Endothelial cell (in vitro differentiated cells): ENCODE data around the gene FAM117A. TPM values are rescaled to one million over a fixed set of nuclear protein-coding genes. Genes with fewer than 3 reads are reported as not detected.

Experiments used
- DNase-seq: peaks from one replicate; pipeline ENCODE4 v3.0.0; 2021; ENCODE audit warnings: low spot score
- H3K27ac Mint-ChIP-seq: one replicate; pipeline ENCODE4 v1.8.0; 2021; ENCODE audit warnings: mixed read lengths, inconsistent platforms; ENCODE audit not compliant: unreplicated experiment
- H3K27me3 Mint-ChIP-seq: one replicate; pipeline ENCODE4 v1.8.0; 2021; ENCODE audit warnings: mild to moderate bottlenecking, moderate library complexity, mixed read lengths, inconsistent platforms; ENCODE audit not compliant: unreplicated experiment
- H3K36me3 Mint-ChIP-seq: one replicate; pipeline ENCODE4 v1.8.0; 2021; ENCODE audit warnings: mild to moderate bottlenecking, low read depth, mixed read lengths, inconsistent platforms; ENCODE audit not compliant: unreplicated experiment
- H3K4me1 Mint-ChIP-seq: one replicate; pipeline ENCODE4 v1.8.0; 2021; ENCODE audit warnings: mild to moderate bottlenecking, mixed read lengths, inconsistent platforms; ENCODE audit not compliant: unreplicated experiment
- H3K4me3 Mint-ChIP-seq: one replicate; pipeline ENCODE4 v1.8.0; 2021; ENCODE audit warnings: mild to moderate bottlenecking, mixed read lengths, inconsistent platforms; ENCODE audit not compliant: unreplicated experiment
- H3K9me3 Mint-ChIP-seq: one replicate; pipeline ENCODE4 v1.8.0; 2021; ENCODE audit warnings: mixed read lengths, inconsistent platforms; ENCODE audit not compliant: unreplicated experiment
- total RNA-seq: library from RNA; stranded (reverse); fragmentation: NEBNext Ultra II Directional; extraction: Animal tissue kit (Norgen Biotek cat#: 25700); gene quantifications from one replicate; pipeline ENCODE4 v1.2.1, GENCODE V29; 2021; ENCODE audit not compliant: unreplicated experiment
- TF ChIP-seq, protein P1 (sequence below): fragments of 200-600 bp; sonication (generic); IDR thresholded peaks from one replicate; pipeline ENCODE4 v1.5.0; 2021; ENCODE audit warnings: antibody characterized with exemption; ENCODE audit not compliant: unreplicated experiment

Gene FAM117A
- total RNA-seq, 1 donor from 2014 or later = 9.2 TPM

- Mint-ChIP-seq H3K4me3 (no peak overlapping the region), H3K27ac (no peak overlapping the region), H3K9me3 (no peaks in the 10 kb centered on the region), H3K4me1 (peaks cover 15% of the 10 kb centered on the region), H3K36me3 (peaks cover 21% of the 10 kb centered on the region), H3K27me3 (peaks cover 2% of the 10 kb centered on the region)
- TF ChIP-seq, protein P1, sequence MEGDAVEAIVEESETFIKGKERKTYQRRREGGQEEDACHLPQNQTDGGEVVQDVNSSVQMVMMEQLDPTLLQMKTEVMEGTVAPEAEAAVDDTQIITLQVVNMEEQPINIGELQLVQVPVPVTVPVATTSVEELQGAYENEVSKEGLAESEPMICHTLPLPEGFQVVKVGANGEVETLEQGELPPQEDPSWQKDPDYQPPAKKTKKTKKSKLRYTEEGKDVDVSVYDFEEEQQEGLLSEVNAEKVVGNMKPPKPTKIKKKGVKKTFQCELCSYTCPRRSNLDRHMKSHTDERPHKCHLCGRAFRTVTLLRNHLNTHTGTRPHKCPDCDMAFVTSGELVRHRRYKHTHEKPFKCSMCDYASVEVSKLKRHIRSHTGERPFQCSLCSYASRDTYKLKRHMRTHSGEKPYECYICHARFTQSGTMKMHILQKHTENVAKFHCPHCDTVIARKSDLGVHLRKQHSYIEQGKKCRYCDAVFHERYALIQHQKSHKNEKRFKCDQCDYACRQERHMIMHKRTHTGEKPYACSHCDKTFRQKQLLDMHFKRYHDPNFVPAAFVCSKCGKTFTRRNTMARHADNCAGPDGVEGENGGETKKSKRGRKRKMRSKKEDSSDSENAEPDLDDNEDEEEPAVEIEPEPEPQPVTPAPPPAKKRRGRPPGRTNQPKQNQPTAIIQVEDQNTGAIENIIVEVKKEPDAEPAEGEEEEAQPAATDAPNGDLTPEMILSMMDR = no peak
- no peak for DNase-seq
Observed at GRCh38 chr17:49793309-49793708, 29.4 kb upstream of the FAM117A start.

DNA sequence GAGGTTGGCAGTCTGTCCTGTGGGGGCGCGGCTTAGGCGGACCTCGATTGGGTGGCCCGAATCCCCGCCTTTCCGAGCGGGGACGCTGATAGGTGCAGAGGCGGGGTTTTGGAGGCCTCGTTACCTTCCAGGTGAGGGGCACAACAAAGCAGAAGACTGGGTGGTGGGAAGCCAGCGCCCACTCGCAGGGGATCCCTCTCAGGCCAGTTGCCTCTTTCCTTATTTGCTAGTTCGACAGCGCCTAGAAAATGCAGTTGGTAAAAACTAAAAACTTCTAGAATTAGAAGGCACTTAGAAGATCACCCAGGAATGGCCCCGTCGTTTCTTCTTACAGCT, 25.3 kb upstream of the FAM117A start:
- no peak for DNase-seq
- Mint-ChIP-seq H3K9me3 (no peaks in the 10 kb centered on the region), H3K36me3 (peaks cover 4% of the 10 kb centered on the region), H3K27me3 (peaks cover 2% of the 10 kb centered on the region), H3K4me1 (peaks cover 26% of the 10 kb centered on the region), H3K4me3 (peak overlapping the region; percentile 96), H3K27ac (peak overlapping the region; percentile 19)
- TF ChIP-seq, protein P1 = no peak

- peaks cover 26% of the 10 kb centered on the region for H3K4me1 Mint-ChIP-seq
- peaks cover 4% of the 10 kb centered on the region for H3K36me3 Mint-ChIP-seq
- peak within 1 kb of the TSS; percentile 99 for H3K27ac Mint-ChIP-seq
- H3K9me3 Mint-ChIP-seq = no peaks in the 10 kb centered on the region
- H3K27me3 Mint-ChIP-seq = peaks cover 2% of the 10 kb centered on the region
- peak within 1 kb of the TSS; percentile 96 for H3K4me3 Mint-ChIP-seq
- TF ChIP-seq, protein P1 = no peak
- peak; percentile 97 for DNase-seq
Observed at GRCh38 chr17:49788478-49789242, 24.7 kb upstream of the FAM117A start, which contains the start of gene KAT7. Gene KAT7 (plus strand): TSS chr17:49788681. CDS start chr17:49788835, 154 bp downstream.

- DNase-seq = peak; percentile 15
- H3K27me3 Mint-ChIP-seq = peaks cover 2% of the 10 kb centered on the region
- TF ChIP-seq, protein P1 = no peak
- peaks cover 26% of the 10 kb centered on the region for H3K4me1 Mint-ChIP-seq
- H3K9me3 Mint-ChIP-seq = no peaks in the 10 kb centered on the region
- H3K27ac Mint-ChIP-seq = peak overlapping the region; percentile 99
- H3K36me3 Mint-ChIP-seq = peaks cover under 1% of the 10 kb centered on the region
- H3K4me3 Mint-ChIP-seq = peak overlapping the region; percentile 96
Observed at GRCh38 chr17:49787884-49788477, 24.1 kb upstream of the FAM117A start.

DNA sequence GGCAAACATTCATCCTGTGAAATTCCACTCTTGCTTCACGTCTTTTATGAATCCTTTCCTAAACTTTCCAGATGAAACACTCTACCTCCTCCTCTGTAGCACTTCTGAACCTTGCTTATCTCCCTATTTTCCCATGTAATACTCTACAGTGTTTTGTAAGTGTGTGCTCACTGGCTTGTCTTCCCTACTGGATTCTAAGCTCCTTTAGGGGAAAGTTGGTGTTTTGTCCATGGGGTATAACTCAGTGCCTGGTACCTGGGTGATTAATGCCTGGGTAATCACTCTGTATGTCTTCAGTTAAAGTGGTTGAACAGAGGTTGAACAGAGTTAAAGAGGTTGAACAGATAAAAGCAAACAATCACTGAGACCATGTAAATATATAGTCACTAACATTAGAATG, 20.7 kb upstream of the FAM117A start:
- Mint-ChIP-seq H3K4me1 (peaks cover 17% of the 10 kb centered on the region), H3K27ac (no peak overlapping the region)

More for the DNA sequence above, 20.7 kb upstream of the FAM117A start:
- no peaks in the 10 kb centered on the region for H3K9me3 Mint-ChIP-seq
- no peak for DNase-seq
- no peaks in the 10 kb centered on the region for H3K36me3 Mint-ChIP-seq
- TF ChIP-seq, protein P1 = no peak
- no peak overlapping the region for H3K4me3 Mint-ChIP-seq
- H3K27me3 Mint-ChIP-seq = peaks cover 2% of the 10 kb centered on the region
